Measurements from ENCODE around the gene S100A1. TPM values are rescaled to one million over a fixed set of nuclear protein-coding genes. Genes with fewer than 3 reads are reported as not detected.

S100A1 gene
- total RNA-seq, 3 donors from 2014 or later (not counting 1 experiment from before 2014, with no cell fraction given) = not detected

DNA sequence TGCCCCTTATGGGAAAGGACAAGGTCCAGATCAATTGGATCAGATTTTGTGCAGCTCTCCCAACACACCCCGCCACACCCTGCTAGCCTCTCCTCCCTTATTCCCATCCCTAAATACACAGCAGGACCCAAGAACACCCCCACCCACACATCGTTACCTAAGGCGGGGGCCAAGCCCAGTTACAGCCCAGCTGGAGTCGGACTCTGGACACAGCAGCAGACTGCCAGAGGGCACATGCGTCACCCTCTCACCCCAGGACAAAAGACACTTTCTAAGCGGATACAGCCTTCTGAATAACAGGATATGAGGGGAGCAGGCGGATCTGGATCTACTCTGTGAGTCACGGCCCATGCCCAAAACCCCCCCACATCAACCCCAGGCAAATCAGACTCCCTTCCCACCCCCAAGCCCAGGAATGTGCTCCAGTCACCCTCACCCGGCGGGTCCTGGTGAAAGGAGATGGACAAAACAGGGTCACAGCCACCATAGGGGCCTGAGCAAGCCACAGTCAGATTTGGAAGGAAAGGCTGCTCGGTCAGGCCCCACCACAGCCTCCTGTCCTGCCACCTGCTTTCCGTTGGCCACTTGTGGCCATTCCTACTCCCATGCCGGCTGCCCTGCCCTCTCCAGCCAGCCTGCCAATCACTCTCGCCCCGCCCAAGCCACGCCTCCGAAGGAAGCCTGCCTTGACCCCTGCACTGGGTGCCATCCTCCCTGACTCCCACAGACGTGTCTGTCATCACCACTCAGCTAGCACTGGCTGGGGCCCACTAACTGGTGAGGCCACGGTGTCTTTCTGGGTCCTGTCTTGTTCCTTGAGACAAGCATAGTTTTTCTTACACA, 19.3 kb upstream of the S100A1 start:
- no peak overlapping the region for H3K4me3 ChIP-seq (ENCODE audit: low read length)
- no peak overlapping the region for H3K27ac ChIP-seq (ENCODE audit: low read length)
- H3K27ac Mint-ChIP-seq = no peak overlapping the region
- no peak overlapping the region for H3K4me3 Mint-ChIP-seq
- no peaks in the 10 kb centered on the region for H3K4me1 Mint-ChIP-seq
- TF ChIP-seq, protein P1, sequence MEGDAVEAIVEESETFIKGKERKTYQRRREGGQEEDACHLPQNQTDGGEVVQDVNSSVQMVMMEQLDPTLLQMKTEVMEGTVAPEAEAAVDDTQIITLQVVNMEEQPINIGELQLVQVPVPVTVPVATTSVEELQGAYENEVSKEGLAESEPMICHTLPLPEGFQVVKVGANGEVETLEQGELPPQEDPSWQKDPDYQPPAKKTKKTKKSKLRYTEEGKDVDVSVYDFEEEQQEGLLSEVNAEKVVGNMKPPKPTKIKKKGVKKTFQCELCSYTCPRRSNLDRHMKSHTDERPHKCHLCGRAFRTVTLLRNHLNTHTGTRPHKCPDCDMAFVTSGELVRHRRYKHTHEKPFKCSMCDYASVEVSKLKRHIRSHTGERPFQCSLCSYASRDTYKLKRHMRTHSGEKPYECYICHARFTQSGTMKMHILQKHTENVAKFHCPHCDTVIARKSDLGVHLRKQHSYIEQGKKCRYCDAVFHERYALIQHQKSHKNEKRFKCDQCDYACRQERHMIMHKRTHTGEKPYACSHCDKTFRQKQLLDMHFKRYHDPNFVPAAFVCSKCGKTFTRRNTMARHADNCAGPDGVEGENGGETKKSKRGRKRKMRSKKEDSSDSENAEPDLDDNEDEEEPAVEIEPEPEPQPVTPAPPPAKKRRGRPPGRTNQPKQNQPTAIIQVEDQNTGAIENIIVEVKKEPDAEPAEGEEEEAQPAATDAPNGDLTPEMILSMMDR (IDR thresholded peaks at IDR 0.05) = no peak
- no peaks in the 10 kb centered on the region for H3K36me3 ChIP-seq (ENCODE audit: control insufficient read depth, insufficient read depth, low read length)
- peaks cover 0 to 5% of the 10 kb centered on the region in 2 donors for H3K27me3 Mint-ChIP-seq (ENCODE audit: low read depth in 2 of 2)
- H3K36me3 Mint-ChIP-seq = no peaks in the 10 kb centered on the region
- WGBS (ENCODE audit: insufficient coverage) = 89% methylated on average over 19 of the region's 19 CpGs
- ATAC-seq = no peak
- H3K4me1 ChIP-seq (ENCODE audit: control insufficient read depth, insufficient read depth, low read length) = peaks cover 3% of the 10 kb centered on the region
- no peaks in the 10 kb centered on the region for H3K9me3 ChIP-seq (ENCODE audit: control insufficient read depth, insufficient read depth, low read length)
- intact Hi-C loops (cut with micrococcal nuclease) = no loop called here
- no peaks in the 10 kb centered on the region for H3K27me3 ChIP-seq (ENCODE audit: control insufficient read depth, insufficient read depth, low read length)
- no peak for DNase-seq
- no peaks in the 10 kb centered on the region for H3K9me3 Mint-ChIP-seq

DNA sequence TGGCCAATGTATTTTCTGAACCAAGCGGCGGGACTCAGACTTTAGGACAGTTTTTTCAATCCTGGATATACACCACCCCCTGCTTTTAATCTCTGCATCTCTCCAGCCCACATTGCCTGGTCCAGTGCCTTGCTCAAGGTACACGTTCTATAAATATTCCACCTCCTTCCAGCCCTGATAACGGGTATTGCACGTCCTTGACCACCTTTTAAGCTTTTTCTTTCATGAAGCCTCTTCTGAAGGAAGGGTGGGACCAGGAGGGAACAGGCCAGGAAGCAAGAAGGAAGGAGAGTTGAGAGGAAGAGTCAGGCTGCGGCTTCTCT, 18.7 kb upstream of the S100A1 start:
- TF ChIP-seq, protein P1 (IDR thresholded peaks at IDR 0.05) = no peak
- no peaks in the 10 kb centered on the region for H3K9me3 ChIP-seq (ENCODE audit: control insufficient read depth, insufficient read depth, low read length)
- intact Hi-C loops (cut with micrococcal nuclease) = no loop called here
- no peaks in the 10 kb centered on the region for H3K27me3 ChIP-seq (ENCODE audit: control insufficient read depth, insufficient read depth, low read length)
- H3K36me3 Mint-ChIP-seq = no peaks in the 10 kb centered on the region
- no peaks in the 10 kb centered on the region for H3K4me1 Mint-ChIP-seq
- H3K4me1 ChIP-seq (ENCODE audit: control insufficient read depth, insufficient read depth, low read length) = peaks cover 3% of the 10 kb centered on the region
- no peak overlapping the region for H3K27ac ChIP-seq (ENCODE audit: low read length)
- no peaks in the 10 kb centered on the region for H3K9me3 Mint-ChIP-seq
- H3K36me3 ChIP-seq (ENCODE audit: control insufficient read depth, insufficient read depth, low read length) = no peaks in the 10 kb centered on the region
- peaks cover 0 to 5% of the 10 kb centered on the region in 2 donors for H3K27me3 Mint-ChIP-seq (ENCODE audit: low read depth in 2 of 2)
- 86% methylated on average over 6 of the region's 6 CpGs for WGBS (ENCODE audit: insufficient coverage)
- H3K4me3 Mint-ChIP-seq = no peak overlapping the region
- DNase-seq = no peak
- H3K4me3 ChIP-seq (ENCODE audit: low read length) = no peak overlapping the region
- no peak overlapping the region for H3K27ac Mint-ChIP-seq
- no peak for ATAC-seq

DNA sequence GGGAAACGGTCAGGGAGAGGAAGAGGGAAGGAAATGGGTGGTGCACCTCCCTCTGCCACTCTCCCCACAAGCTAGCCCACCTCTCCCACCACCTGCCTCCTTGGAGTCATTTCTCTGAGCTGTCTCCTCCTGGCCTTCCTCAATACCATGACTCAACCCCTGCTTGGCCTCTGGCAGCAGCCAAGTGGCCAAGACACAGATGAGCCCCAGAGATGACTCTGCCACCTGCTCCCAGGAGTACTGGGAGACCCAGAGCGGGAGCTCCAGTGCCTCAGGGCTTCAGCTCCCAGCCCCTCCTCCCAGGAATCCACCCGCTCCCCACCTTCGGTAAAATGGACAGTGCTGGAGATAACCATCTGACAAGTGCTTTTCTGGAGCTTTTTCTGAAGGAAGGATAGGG, 17.9 kb upstream of the S100A1 start:
- Histone ChIP-seq H3K4me3 (ENCODE audit: low read length) (no peak overlapping the region), H3K27ac (ENCODE audit: low read length) (no peak overlapping the region), H3K36me3 (ENCODE audit: control insufficient read depth, insufficient read depth, low read length) (no peaks in the 10 kb centered on the region), H3K4me1 (ENCODE audit: control insufficient read depth, insufficient read depth, low read length) (peaks cover 3% of the 10 kb centered on the region), H3K9me3 (ENCODE audit: control insufficient read depth, insufficient read depth, low read length) (no peaks in the 10 kb centered on the region), H3K27me3 (ENCODE audit: control insufficient read depth, insufficient read depth, low read length) (no peaks in the 10 kb centered on the region)
- Mint-ChIP-seq H3K27me3 (ENCODE audit: low read depth in 2 of 2) (peaks cover 0 to under 1% of the 10 kb centered on the region in 2 donors), H3K4me1 (no peaks in the 10 kb centered on the region), H3K36me3 (no peaks in the 10 kb centered on the region), H3K4me3 (no peak overlapping the region), H3K27ac (no peak overlapping the region), H3K9me3 (no peaks in the 10 kb centered on the region)
- ATAC-seq (no peak), DNase-seq (no peak)
- whole genome bisulfite sequencing (ENCODE audit: insufficient coverage) = 91% methylated on average over 3 of the region's 4 CpGs
- TF ChIP-seq, protein P1 (IDR thresholded peaks at IDR 0.05) = no peak
- intact Hi-C loops (cut with micrococcal nuclease) = no loop called here

Data from natural killer cell (primary cell).